Measurements from ENCODE around the gene NOD1. TPM values are rescaled to one million over a fixed set of nuclear protein-coding genes. Genes with fewer than 3 reads are reported as not detected.

Gene NOD1
- total RNA-seq, 2 donors from 2014 or later: 3.5 to 12.3 TPM

DNA sequence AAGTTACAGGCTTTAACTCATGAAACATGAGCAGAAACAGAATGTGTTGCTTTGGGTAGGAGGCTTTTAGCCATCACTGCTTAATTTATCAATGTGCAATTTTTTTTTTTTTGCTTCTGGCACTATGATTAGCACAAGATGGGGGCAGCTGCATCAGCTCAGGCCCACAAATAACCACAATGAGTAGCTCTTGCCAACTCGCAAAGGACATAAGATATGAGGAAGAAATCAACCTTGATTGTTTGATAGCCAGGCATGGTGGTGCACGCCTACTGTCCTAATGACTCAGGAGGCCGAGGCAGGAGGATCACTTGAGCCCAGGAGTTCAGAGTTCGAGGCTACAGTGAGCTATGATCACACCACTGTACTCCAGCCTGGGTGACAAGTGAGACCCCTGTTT, 12.3 kb downstream of the NOD1 start:
- H3K4me3 ChIP-seq: no peak overlapping the region

DNA sequence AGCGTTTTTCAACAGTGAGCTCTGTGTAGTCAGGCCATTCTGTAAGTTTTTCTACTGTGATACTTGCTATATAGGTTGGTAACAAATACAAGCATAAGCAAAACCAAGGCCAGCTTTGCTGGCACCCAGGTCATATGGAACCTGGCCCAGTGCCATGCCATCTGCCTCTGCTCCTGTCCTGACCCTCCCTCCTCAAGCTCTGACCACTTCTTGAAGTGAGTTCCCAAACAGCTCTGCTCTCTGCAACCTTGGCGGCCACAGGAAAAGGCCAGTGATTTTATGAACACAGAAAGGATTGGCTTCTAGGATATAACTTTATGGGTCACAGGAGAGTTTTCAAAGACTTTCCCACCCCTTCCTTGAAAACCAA, 12.8 kb downstream of the NOD1 start:
- no peak overlapping the region for H3K4me3 ChIP-seq
- TF ChIP-seq POLR2A (IDR thresholded peaks at IDR 0.05) (no peak), POLR2AphosphoS5 (IDR thresholded peaks at IDR 0.05) (no peak)
- TF ChIP-seq, protein P1, sequence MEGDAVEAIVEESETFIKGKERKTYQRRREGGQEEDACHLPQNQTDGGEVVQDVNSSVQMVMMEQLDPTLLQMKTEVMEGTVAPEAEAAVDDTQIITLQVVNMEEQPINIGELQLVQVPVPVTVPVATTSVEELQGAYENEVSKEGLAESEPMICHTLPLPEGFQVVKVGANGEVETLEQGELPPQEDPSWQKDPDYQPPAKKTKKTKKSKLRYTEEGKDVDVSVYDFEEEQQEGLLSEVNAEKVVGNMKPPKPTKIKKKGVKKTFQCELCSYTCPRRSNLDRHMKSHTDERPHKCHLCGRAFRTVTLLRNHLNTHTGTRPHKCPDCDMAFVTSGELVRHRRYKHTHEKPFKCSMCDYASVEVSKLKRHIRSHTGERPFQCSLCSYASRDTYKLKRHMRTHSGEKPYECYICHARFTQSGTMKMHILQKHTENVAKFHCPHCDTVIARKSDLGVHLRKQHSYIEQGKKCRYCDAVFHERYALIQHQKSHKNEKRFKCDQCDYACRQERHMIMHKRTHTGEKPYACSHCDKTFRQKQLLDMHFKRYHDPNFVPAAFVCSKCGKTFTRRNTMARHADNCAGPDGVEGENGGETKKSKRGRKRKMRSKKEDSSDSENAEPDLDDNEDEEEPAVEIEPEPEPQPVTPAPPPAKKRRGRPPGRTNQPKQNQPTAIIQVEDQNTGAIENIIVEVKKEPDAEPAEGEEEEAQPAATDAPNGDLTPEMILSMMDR (IDR thresholded peaks at IDR 0.05): no peak
- no peaks in the 10 kb centered on the region for H3K27me3 ChIP-seq (replicated peaks; ENCODE audit: insufficient read depth)
- 49% methylated on average over 2 of the region's 2 CpGs for WGBS
- H3K27ac ChIP-seq: no peak overlapping the region
- H3K9me3 ChIP-seq: no peaks in the 10 kb centered on the region
- intact Hi-C loops (cut with DNase I): loop anchor here (5.0 kb wide), 1 partner anchor 33 kb away; no protein-coding TSS in a partner anchor
- no peaks in the 10 kb centered on the region for H3K36me3 ChIP-seq
- peaks cover 5% of the 10 kb centered on the region for H3K4me1 ChIP-seq (replicated peaks)
- DNase-seq (ENCODE audit: low spot score): no peak

More for the DNA sequence above, 12.3 kb downstream of the NOD1 start:
- no peaks in the 10 kb centered on the region for H3K27me3 ChIP-seq (replicated peaks; ENCODE audit: insufficient read depth)
- H3K27ac ChIP-seq: no peak overlapping the region
- TF ChIP-seq POLR2A (IDR thresholded peaks at IDR 0.05) (no peak), POLR2AphosphoS5 (IDR thresholded peaks at IDR 0.05) (no peak)
- TF ChIP-seq, protein P1 (IDR thresholded peaks at IDR 0.05): no peak
- no peaks in the 10 kb centered on the region for H3K9me3 ChIP-seq
- no peak for DNase-seq (ENCODE audit: low spot score)
- H3K4me1 ChIP-seq (replicated peaks): peaks cover 5% of the 10 kb centered on the region
- WGBS: 75% methylated on average over 4 of the region's 4 CpGs
- intact Hi-C loops (cut with DNase I): loop anchor here (5.0 kb wide), 1 partner anchor 34 kb away; no protein-coding TSS in a partner anchor
- H3K36me3 ChIP-seq: no peaks in the 10 kb centered on the region

DNA sequence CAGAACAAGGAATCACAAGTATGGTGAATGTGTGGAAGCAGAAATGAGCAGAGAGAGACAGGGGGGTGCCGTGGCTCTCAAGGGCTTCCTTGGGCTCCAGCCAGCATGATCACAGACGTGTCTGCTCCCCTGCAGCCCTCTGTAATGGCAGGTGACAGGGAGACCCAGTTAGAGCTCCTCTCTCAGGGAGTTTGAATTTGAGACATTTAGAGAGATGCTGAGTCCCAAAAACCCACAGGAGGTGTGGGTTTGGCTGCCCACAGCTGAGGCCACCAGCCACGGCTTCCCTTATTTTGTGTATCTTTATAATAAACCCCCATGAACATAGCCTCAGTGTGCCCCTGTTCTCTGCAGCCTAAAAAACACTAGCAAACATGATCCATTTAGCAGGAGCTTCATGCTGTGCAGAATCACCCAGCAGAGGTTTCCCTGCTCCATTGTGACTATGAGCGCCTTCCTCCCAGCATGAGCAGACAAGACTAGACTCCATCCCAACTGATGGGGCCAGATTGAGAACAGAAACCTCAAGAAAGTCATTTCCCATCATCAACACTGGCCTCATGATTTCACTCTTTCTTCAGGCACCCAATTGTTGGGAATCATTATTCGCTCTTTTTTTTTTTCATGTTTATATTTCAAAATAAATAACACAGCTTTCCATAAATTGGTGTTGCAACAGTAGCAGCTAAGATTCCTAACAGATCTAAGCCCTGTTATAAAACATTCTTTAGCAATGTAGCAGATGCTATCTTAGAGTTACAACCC, 13.4 kb downstream of the NOD1 start:
- Histone ChIP-seq H3K27me3 (replicated peaks; ENCODE audit: insufficient read depth) (no peaks in the 10 kb centered on the region), H3K4me1 (replicated peaks) (peaks cover 5% of the 10 kb centered on the region), H3K36me3 (no peaks in the 10 kb centered on the region), H3K9me3 (no peaks in the 10 kb centered on the region), H3K4me3 (no peak overlapping the region), H3K27ac (no peak overlapping the region)
- no peak for DNase-seq (ENCODE audit: low spot score)
- WGBS: 75% methylated on average over 5 of the region's 5 CpGs
- TF ChIP-seq POLR2AphosphoS5 (IDR thresholded peaks at IDR 0.05) (no peak), POLR2A (IDR thresholded peaks at IDR 0.05) (no peak)
- TF ChIP-seq, protein P1 (IDR thresholded peaks at IDR 0.05): no peak
- intact Hi-C loops (cut with DNase I): loop anchor here (5.0 kb wide), 1 partner anchor 33 kb away; no protein-coding TSS in a partner anchor

DNA sequence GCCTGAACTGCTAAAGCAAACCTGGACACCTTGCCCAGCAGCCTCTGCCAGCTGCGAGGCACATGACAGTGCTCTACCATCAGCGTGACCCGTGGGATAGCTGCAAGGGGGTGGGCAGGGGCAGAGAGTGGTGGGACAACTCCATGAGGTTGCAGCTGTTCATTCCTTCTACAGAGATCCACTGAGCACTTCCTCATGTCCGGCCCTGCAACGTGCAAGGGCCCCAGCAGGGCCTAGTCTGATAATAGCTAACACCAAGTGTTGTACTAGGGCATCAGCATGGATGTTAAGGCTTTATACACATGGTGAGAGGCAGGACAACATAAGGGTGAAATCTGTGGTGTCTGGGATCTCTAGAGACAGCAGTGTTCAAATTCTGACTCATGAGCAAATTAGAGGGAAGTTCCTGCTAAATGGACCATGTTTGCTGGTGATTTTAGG, 14.3 kb downstream of the NOD1 start:
- H3K9me3 ChIP-seq: no peaks in the 10 kb centered on the region
- peaks cover 5% of the 10 kb centered on the region for H3K4me1 ChIP-seq (replicated peaks)
- H3K36me3 ChIP-seq: no peaks in the 10 kb centered on the region
- no peak for DNase-seq (ENCODE audit: low spot score)
- 62% methylated on average over 5 of the region's 5 CpGs for WGBS
- intact Hi-C loops (cut with DNase I): no loop called here
- H3K27me3 ChIP-seq (replicated peaks; ENCODE audit: insufficient read depth): no peaks in the 10 kb centered on the region
- TF ChIP-seq POLR2A (IDR thresholded peaks at IDR 0.05) (no peak), POLR2AphosphoS5 (IDR thresholded peaks at IDR 0.05) (no peak)
- TF ChIP-seq, protein P1 (IDR thresholded peaks at IDR 0.05): no peak
- no peak overlapping the region for H3K4me3 ChIP-seq
- no peak overlapping the region for H3K27ac ChIP-seq

Measured in prostate gland (tissue), 2 donors.